Ishikawa (cell line): ENCODE data around the gene AMH.

ENCODE experiments used
- CEBPB ChIP-seq: IDR thresholded peaks from 2 replicates; pipeline ENCODE4 v1.6.1; 2012
- CREB1 ChIP-seq: IDR thresholded peaks from 2 replicates; pipeline ENCODE4 v1.6.1; 2012; ENCODE audit warnings: low read depth
- EGR1 ChIP-seq: IDR thresholded peaks from 2 replicates; pipeline ENCODE4 v1.6.1; 2012
- EP300 ChIP-seq: IDR thresholded peaks from 2 replicates; pipeline ENCODE4 v1.6.1; 2012; ENCODE audit warnings: borderline replicate concordance
- FOXM1 ChIP-seq: IDR thresholded peaks from 2 replicates; pipeline ENCODE4 v1.6.1; 2012; ENCODE audit warnings: low read depth, borderline replicate concordance
- MAX ChIP-seq: IDR thresholded peaks from 2 replicates; pipeline ENCODE4 v1.6.1; 2012
- NFIC ChIP-seq: IDR thresholded peaks from 2 replicates; pipeline ENCODE4 v1.6.1; 2012
- RAD21 ChIP-seq: IDR thresholded peaks from 2 replicates; pipeline ENCODE4 v1.6.1; 2012; ENCODE audit warnings: low read depth
- TAF1 ChIP-seq: IDR thresholded peaks from 2 replicates; pipeline ENCODE4 v1.6.1; 2012; ENCODE audit warnings: low read depth, mild to moderate bottlenecking
- TCF12 ChIP-seq: IDR thresholded peaks from 2 replicates; pipeline ENCODE4 v1.6.1; 2012; ENCODE audit warnings: low read depth
- TEAD4 ChIP-seq: IDR thresholded peaks from 2 replicates; pipeline ENCODE4 v1.6.1; 2012
- YY1 ChIP-seq: IDR thresholded peaks from 2 replicates; pipeline ENCODE4 v1.6.1; 2012; ENCODE audit warnings: low read depth
- ZBTB7A ChIP-seq: IDR thresholded peaks from 2 replicates; pipeline ENCODE4 v1.6.1; 2012; ENCODE audit warnings: low read depth
- TF ChIP-seq, protein P1 (sequence below): IDR thresholded peaks from 2 replicates; pipeline ENCODE4 v1.6.1; 2012
- TF ChIP-seq, protein P2 (sequence below): IDR thresholded peaks from 2 replicates; pipeline ENCODE4 v1.6.1; 2012; ENCODE audit warnings: low read depth, mild to moderate bottlenecking

Gene AMH

DNA sequence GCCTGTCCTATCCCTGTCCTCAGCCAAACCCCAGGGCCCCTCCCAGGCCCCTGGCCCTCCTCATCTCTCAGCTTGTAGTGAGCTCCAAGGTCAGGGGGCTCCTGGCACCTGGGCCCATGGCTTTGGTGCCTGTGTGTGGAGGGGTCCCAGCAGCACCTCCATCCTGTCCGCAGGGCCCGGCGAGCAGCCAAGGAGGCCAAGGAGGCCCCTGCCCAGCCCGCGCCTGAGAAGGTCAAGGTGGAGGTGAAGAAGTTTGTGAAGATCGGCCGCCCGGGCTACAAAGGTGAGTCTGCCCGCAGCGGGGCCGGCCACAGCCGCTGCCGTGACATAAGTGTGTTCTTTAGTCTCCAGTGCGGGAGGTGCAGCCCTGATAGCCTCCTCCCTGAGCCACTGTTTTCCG lies 3.9 kb upstream of the AMH start:
- no peak for TF ChIP-seq YY1
- no peak for TF ChIP-seq EP300
- TF ChIP-seq, protein P1, sequence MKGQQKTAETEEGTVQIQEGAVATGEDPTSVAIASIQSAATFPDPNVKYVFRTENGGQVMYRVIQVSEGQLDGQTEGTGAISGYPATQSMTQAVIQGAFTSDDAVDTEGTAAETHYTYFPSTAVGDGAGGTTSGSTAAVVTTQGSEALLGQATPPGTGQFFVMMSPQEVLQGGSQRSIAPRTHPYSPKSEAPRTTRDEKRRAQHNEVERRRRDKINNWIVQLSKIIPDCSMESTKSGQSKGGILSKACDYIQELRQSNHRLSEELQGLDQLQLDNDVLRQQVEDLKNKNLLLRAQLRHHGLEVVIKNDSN = no peak
- no peak for TF ChIP-seq RAD21
- TF ChIP-seq NFIC = no peak
- TF ChIP-seq CREB1 = no peak
- TF ChIP-seq FOXM1 = no peak
- TF ChIP-seq CEBPB = no peak
- TF ChIP-seq MAX = no peak
- TF ChIP-seq, protein P2, sequence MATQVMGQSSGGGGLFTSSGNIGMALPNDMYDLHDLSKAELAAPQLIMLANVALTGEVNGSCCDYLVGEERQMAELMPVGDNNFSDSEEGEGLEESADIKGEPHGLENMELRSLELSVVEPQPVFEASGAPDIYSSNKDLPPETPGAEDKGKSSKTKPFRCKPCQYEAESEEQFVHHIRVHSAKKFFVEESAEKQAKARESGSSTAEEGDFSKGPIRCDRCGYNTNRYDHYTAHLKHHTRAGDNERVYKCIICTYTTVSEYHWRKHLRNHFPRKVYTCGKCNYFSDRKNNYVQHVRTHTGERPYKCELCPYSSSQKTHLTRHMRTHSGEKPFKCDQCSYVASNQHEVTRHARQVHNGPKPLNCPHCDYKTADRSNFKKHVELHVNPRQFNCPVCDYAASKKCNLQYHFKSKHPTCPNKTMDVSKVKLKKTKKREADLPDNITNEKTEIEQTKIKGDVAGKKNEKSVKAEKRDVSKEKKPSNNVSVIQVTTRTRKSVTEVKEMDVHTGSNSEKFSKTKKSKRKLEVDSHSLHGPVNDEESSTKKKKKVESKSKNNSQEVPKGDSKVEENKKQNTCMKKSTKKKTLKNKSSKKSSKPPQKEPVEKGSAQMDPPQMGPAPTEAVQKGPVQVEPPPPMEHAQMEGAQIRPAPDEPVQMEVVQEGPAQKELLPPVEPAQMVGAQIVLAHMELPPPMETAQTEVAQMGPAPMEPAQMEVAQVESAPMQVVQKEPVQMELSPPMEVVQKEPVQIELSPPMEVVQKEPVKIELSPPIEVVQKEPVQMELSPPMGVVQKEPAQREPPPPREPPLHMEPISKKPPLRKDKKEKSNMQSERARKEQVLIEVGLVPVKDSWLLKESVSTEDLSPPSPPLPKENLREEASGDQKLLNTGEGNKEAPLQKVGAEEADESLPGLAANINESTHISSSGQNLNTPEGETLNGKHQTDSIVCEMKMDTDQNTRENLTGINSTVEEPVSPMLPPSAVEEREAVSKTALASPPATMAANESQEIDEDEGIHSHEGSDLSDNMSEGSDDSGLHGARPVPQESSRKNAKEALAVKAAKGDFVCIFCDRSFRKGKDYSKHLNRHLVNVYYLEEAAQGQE = no peak
- TF ChIP-seq TAF1 = no peak
- TF ChIP-seq EGR1 = no peak
- no peak for TF ChIP-seq ZBTB7A
- no peak for TF ChIP-seq TCF12

GRCh38 chr19:2246014-2246620 lies 3.0 kb upstream of the AMH start:
- no peak for TF ChIP-seq FOXM1
- TF ChIP-seq CEBPB = no peak
- TF ChIP-seq, protein P2 = no peak
- TF ChIP-seq, protein P1 = no peak
- no peak for TF ChIP-seq NFIC
- TF ChIP-seq EP300 = no peak
- TF ChIP-seq RAD21 = no peak
- TF ChIP-seq CREB1 = no peak
- TF ChIP-seq YY1 = no peak
- TF ChIP-seq TEAD4 = no peak
- TF ChIP-seq TCF12 = no peak
- TF ChIP-seq ZBTB7A = no peak
- no peak for TF ChIP-seq TAF1
- no peak for TF ChIP-seq EGR1
- no peak for TF ChIP-seq MAX

DNA sequence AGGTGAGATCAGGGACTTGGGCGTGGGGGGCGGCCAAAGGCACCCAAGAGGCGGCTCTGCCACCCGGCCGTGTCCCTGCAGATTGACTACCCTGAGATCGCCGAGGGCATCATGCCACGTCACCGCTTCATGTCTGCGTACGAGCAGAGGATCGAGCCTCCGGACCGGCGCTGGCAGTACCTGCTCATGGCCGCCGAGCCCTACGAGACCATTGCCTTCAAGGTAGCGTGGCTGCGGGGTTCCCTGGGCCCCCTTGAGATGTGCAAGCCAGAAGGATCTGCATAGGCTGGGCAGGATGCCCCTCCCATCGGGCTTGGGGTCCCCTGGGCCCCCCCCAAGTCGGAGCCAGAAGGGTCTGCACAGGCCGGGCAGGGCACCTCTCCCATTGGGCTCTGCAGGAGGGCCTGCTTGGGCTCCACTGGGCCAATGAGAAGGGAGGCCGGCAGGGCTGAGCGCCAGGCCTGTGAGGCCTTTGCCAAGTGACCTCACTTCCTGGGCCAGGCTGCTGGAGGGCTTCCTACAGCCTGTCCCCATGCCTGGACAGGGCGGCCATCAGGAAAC lies 2.2 kb upstream of the AMH start:
- no peak for TF ChIP-seq CEBPB
- TF ChIP-seq ZBTB7A = peak; percentile 78; the same call in 1 of the 2 replicates
- no peak for TF ChIP-seq FOXM1
- no peak for TF ChIP-seq YY1
- TF ChIP-seq, protein P2 = no peak
- no peak for TF ChIP-seq MAX
- TF ChIP-seq TEAD4 = no peak
- TF ChIP-seq EGR1 = no peak
- TF ChIP-seq TAF1 = no peak
- no peak for TF ChIP-seq EP300
- TF ChIP-seq NFIC = peak; percentile 91
- TF ChIP-seq, protein P1 = no peak
